ENCODE results near the gene SNAI1.
"Not testable (repeated sequence)": the region's sequence is repeated elsewhere in the genome, so short reads cannot be mapped to it uniquely, and the experiment has no call there.

The SNAI1 gene

GRCh38 chr20:50004229-50004628 is 21.4 kb downstream of the SNAI1 start:
- DNase-seq (ENCODE audit: low read depth, low spot score) = no peak
- in situ Hi-C loops (cut with HindIII; ENCODE audit: low sequenced_read_pairs) = no loop called here
- H3K4me3 ChIP-seq (ENCODE audit: low read depth, low read length) = no peak overlapping the region
- no peak for TF ChIP-seq CTCF (IDR thresholded peaks at IDR 0.05; ENCODE audit: low read depth, low read length)

- H3K4me3 ChIP-seq (ENCODE audit: low read depth, low read length) = no peak overlapping the region
- no peak for DNase-seq (ENCODE audit: low read depth, low spot score)
- in situ Hi-C loops (cut with HindIII; ENCODE audit: low sequenced_read_pairs) = no loop called here
- no peak for TF ChIP-seq CTCF (IDR thresholded peaks at IDR 0.05; ENCODE audit: low read depth, low read length)
These were observed 22.7 kb downstream of the SNAI1 start for GRCh38 chr20:50005471-50005981.

GRCh38 chr20:50007369-50007768 is 24.6 kb downstream of the SNAI1 start:
- in situ Hi-C loops (cut with HindIII; ENCODE audit: low sequenced_read_pairs) = no loop called here
- TF ChIP-seq CTCF (IDR thresholded peaks at IDR 0.05; ENCODE audit: low read depth, low read length) = no peak
- H3K4me3 ChIP-seq (ENCODE audit: low read depth, low read length) = no peak overlapping the region
- no peak for DNase-seq (ENCODE audit: low read depth, low spot score)

- in situ Hi-C loops (cut with HindIII; ENCODE audit: low sequenced_read_pairs) = no loop called here
- H3K4me3 ChIP-seq (ENCODE audit: low read depth, low read length) = no peak overlapping the region
- DNase-seq (ENCODE audit: low read depth, low spot score) = no peak
- no peak for TF ChIP-seq CTCF (IDR thresholded peaks at IDR 0.05; ENCODE audit: low read depth, low read length)
These were observed 25.2 kb downstream of the SNAI1 start for GRCh38 chr20:50008007-50008406.

GRCh38 chr20:50009521-50010454 is 27.0 kb downstream of the SNAI1 start:
- no peak overlapping the region for H3K4me3 ChIP-seq (ENCODE audit: low read depth, low read length)
- in situ Hi-C loops (cut with HindIII; ENCODE audit: low sequenced_read_pairs) = no loop called here
- no peak for DNase-seq (ENCODE audit: low read depth, low spot score)
- no peak for TF ChIP-seq CTCF (IDR thresholded peaks at IDR 0.05; ENCODE audit: low read depth, low read length)

GRCh38 chr20:50011597-50011996 is 28.8 kb downstream of the SNAI1 start:
- in situ Hi-C loops (cut with HindIII; ENCODE audit: low sequenced_read_pairs); DNase-seq (ENCODE audit: low read depth, low spot score); H3K4me3 ChIP-seq (ENCODE audit: low read depth, low read length): not testable (repeated sequence)
